ENCODE data around the gene SMG7. TPM values are rescaled to one million over a fixed set of nuclear protein-coding genes. Genes with fewer than 3 reads are reported as not detected.

The SMG7 gene
- polyA plus RNA-seq, 2 of the 4 experiments (the other 2 are of a cell fraction), result 27.2 to 51.3 TPM

Other genes starting within 250 kb of the SMG7 start
- gene NMNAT2, start 54.1 kb upstream of the SMG7 start, polyA plus RNA-seq (2011; rRNA removed), result 0.16 and 0.48 TPM in 2 replicates
- 0.63 to 0.88 TPM (median 0.72 TPM) in 3 replicates for gene NMNAT2, start 54.1 kb upstream of the SMG7 start, polyA plus RNA-seq (2017; fragmentation: RNase III; extraction: RNeasy Plus Mini Kit Qiagen cat#74134 plus additional on column Dnase treatment)
- 4.5 and 5.5 TPM in 2 replicates for gene NCF2, start 118.0 kb downstream of the SMG7 start, polyA plus RNA-seq (2011; rRNA removed)
- 4.6 to 6.2 TPM (median 4.9 TPM) in 3 replicates for gene NCF2, start 118.0 kb downstream of the SMG7 start, polyA plus RNA-seq (2017; fragmentation: RNase III; extraction: RNeasy Plus Mini Kit Qiagen cat#74134 plus additional on column Dnase treatment)
- 147 and 189 TPM in 2 replicates for gene ARPC5, start 163.3 kb downstream of the SMG7 start, polyA plus RNA-seq (2011; rRNA removed)
- gene ARPC5, start 163.3 kb downstream of the SMG7 start, polyA plus RNA-seq (2017; fragmentation: RNase III; extraction: RNeasy Plus Mini Kit Qiagen cat#74134 plus additional on column Dnase treatment), result 180 to 207 TPM (median 198 TPM) in 3 replicates
- not detected in 2 replicates for gene APOBEC4, start 180.8 kb downstream of the SMG7 start, polyA plus RNA-seq (2011; rRNA removed)
- gene APOBEC4, start 180.8 kb downstream of the SMG7 start, polyA plus RNA-seq (2017; fragmentation: RNase III; extraction: RNeasy Plus Mini Kit Qiagen cat#74134 plus additional on column Dnase treatment), result not detected in 3 replicates